HG02623 (cell line): Measurements from ENCODE around the gene CENPC.
A peak's percentile ranks its signal among the peaks of the same experiment; 100 is the strongest.
"Not testable (repeated sequence)": the region's sequence is repeated elsewhere in the genome, so short reads cannot be mapped to it uniquely, and the experiment has no call there.

Experiments used
- ATAC-seq: cut with Tn5 transposase; IDR thresholded peaks from one replicate; pipeline ENCODE4 v1.9.1; 2021; ENCODE audit warnings: moderate library complexity; ENCODE audit not compliant: unreplicated experiment

The CENPC gene

DNA sequence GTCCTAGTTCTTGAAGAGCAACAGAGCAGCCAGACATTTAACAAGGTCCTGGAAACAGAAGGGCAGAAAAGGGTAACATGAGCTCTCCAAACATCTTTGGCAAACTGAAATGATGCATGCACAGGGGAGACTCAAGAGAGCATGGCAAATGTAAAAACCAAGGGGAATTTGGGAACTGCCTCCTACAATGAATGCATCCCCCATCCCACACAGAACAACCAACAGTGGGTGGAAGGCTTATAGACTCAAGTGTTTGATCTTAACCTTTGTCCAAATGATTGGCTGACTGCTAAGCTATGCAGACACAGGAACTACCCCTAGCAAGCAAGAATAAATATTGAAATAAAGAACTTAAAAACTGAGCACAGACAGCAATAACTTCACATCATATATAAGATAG, 74.4 kb downstream of the CENPC start:
- ATAC-seq = no peak

DNA sequence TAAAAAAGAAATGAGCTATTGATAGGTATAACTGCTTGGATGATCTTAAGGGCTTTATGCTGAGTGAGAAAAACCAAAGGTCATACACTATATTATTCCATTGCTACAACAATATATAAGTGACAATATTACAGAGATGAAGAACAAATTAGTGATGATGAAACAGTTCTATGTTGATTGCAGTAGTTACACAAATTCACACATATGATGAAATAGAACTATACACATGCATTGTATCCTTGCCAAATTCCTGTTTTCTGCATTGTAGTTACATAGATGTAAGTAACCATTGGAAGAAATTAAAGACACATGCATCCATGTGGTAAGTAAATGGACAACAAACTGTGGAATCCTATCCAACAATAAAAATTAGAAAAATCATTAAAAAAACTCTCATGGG, 76.5 kb downstream of the CENPC start:
- no peak for ATAC-seq

DNA sequence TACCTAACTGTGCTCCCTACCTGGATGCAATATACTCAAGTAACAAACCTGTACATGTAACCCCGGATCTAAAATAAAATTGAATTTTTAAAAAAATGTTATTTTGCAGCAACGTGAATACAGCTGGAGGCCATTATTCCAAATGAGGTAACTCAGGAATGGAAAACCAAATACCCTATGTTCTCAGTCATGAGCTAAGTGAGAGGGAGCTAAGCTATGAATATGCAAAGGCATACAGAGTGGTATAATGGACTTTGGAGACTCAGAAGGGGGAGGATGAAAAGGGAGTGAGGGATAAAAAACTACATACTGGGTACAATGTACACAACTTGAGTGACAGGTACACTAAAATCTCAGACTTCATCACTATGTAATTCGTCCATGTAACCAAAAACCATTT, 78.6 kb downstream of the CENPC start:
- ATAC-seq = no peak

DNA sequence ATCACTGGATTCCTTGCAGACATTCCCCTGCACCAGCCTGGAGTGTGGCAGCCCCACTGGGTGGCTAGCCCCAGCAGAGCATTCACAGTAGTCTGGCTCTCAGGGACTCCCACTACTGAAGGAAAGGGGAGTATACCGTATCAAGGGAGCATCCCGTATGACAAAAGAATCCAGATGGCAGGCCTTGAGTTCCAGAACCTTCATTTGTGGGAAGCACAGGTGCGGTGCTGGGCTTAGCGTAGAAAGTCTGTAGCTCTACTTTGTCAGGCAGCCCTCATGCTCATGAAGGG, 79.6 kb downstream of the CENPC start:
- no peak for ATAC-seq

DNA sequence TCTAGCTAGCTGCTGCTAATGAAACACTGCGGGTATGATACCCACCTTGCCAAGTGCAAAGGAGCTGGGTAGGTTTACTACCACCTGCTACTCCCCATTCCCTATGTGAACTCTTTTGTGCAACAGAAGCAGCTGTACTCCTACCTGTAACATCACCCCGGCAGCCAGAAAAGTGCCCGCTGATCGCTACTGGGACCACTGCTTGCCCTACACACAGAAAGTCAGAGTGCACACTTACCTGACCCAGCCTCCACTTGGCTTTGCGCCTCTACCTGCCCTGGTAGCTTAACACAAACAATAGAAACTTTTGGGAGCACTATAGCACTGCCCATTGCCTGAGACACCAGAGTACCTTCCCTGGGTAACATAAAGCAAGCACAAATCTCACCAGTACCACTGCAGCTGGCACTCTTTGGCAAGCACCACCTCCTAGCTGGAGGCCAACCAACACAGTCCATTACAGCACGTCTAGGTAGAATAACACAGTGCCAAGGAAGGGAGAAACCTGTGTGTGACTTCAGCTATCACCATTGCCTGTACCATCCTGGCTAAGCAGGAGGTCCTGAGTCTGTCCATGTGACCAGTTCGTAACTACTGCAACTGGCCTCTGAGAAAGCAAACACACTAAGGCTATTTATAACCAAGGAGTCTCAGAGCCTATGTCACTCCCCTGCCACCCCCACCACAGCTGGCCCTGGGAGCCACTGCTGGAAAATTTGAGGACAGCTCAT, 80.1 kb downstream of the CENPC start:
- ATAC-seq = no peak

DNA sequence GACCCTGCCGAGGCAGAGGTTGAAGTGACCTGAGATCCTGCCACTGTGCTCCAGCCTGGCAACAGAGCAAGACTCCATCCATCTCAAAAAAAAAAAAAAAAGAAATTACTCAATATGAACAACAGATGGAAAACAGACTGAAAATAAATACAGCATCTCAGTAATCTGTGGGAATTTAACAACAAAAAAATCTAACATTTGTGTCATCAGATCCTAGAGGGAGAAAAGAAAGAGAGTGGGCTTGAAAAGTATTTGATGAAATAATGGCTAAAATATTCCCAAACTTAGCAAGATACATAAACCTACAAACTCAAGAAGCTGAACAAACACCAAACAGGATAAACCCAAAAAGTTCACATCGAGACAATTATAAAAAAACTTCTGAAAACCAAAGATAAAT, 84.7 kb downstream of the CENPC start:
- ATAC-seq = no peak

DNA sequence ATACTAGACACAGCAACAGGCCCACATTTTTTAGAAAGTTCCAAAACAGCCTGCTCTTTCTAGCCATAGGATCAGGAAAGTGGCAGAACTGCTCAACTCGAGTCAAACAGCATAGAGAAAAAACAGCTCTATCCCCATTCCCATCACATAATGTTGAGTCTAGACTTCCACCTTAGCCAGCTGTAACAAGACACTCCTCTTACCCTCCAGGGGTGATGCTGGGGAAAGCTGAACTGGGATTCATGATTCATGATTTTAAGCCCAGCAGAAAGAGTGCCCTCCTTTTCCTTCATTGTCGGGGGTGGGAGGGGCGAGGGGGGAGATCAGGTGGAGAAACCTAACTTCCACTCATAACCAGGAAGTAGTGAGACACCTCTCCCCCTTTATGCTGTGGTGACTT, 86.1 kb downstream of the CENPC start:
- ATAC-seq = no peak

DNA sequence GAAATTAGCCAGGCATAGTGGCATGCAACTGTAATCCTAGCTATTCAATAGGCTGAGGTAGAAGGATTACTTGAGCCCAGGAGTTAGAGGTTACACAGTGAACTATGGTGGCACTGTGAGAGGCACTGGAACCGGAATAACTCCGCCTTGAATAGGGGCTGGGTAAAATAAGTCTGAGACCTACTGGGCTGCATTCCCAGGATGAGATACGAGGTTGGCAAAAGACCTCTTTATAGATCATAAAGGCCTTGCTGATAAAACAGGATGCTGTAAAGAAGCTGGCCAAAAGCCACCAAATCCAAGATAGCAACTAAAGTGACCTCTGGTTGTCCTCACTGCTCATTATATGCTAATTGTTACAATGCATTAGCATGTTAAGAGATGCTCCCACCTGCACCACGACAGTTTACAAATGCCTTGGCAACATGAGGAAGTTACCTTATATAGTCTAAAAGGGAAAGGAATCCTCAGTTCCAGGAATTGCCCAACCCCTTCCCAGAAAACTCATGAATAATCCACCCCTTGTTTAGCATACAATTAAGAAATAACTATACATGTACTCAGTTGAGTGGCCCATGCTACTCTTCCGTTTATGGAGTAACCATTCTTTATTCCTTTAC, 88.6 kb downstream of the CENPC start:
- ATAC-seq = no peak

DNA sequence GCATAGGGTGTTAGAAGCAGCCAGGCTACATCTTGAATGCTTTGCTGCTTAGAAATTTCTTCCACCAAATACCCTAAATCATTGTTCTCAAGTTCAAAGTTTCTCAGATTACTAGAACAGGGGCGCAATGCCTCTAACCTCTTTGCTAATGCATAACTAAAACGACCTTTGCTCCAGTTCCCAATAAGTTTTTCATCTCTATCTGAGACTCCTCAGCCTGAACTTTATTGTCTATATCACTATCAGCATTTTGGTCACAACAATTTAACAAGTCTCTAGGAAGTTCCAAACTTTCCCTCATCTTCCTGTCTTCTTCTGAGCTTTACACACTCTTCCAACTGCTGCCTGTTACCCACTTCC, 92.5 kb downstream of the CENPC start:
- not testable (repeated sequence) for ATAC-seq

DNA sequence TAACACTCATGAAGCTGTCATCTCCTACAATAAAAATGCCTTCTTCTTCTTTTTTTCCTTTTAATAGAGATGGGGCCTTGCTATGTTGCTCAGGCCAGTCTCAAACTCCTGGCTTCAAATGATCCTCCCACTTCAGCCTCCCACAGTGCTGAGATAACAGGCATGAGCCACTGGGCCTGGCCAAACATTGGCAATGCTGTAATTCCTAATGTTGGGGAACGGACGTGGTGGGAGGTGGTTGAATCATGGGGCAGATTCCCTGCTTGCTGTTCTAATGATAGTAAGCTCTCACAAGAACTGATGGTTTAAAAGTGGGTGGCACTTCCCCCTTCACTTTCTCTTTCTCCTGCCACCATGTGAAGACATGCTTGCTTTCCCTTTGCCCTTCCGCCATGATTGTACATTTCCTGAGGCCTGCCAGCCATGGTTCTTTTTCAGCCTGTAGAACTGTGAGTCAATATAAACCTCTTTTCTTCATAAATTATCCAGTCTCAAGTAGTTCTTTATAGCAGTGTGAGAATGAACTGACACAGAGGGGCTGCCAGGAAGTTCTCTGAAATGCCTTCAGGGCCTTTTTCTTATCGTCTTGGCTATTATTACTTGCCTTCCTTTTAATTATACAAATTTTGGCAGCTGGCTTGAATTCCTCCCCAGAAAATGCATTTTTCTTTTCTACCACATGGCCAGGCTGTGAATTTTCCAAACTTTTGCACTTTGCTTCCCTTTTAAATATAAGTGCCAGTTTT, 93.0 kb downstream of the CENPC start:
- ATAC-seq = no peak

DNA sequence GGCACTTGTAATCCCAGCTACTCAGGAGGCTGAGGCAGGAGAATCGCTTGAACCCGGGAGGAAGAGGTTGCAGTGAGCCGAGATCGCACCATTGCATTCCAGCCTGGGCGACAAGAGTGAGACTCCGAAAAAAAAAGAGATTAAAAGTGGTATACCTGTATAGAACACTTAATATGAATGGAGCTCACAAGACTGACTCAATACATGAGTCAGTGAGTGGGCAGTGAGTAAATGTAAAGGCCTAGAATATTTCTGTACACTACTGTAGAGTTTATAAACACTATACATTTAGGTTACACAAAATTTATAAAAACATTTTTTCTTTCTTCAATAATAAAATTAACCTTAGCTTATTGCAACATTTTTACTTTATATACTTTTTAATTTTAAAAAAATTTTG, 93.8 kb downstream of the CENPC start:
- ATAC-seq = no peak

DNA sequence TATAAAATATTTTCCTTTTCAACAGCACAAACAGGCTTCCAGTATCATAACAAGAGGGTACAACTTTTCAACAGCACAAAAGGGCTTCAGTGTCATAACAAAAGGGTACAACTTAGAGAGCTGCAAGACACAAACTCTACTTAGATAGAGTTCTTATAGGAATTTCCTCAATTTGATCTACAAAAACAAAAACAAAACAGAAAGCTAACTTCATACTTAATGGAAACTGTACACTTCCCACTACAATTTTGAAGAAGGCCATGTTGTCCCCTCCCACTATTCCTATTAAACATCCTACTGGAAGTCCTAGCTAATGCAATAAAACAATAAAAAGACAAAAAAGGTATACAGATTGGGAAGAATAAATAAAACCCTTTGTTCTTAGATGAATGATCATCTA, 96.7 kb downstream of the CENPC start:
- ATAC-seq = no peak

DNA sequence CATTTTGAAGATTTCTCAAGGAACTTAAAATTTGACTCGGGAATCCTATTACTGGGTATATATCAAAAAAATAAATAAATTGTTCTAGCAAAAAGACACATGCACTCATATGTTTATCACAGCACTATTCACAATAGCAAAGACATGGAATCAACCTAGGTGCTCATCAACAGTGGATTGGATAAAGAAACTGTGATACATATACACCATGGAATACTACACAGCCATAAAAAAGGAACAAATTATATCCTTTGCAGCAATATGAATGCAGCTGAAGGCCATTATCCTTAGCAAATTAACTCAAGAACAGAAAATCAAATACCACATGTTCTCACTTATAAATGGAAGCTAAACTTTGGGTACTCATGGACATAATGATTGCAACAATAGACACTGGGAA, 97.4 kb downstream of the CENPC start:
- ATAC-seq = no peak

DNA sequence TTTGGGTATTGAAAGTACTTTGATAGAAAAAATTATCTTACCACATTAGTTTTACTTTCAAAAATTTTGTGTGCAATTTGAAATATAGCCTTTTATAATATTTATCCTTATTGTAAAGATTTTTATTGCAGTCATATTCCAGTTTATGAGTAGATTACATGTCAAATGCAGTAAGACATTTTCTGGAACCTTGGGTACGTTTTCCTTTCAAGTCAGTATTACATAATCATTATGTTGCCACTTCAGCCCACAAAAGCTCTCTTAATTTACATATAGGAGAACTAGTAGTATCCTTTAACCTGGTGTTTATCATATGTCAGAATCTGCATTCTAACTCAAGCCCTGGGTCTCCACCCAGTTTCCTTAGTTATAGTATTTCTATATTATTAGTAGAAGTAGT, 98.5 kb downstream of the CENPC start:
- no peak for ATAC-seq

DNA sequence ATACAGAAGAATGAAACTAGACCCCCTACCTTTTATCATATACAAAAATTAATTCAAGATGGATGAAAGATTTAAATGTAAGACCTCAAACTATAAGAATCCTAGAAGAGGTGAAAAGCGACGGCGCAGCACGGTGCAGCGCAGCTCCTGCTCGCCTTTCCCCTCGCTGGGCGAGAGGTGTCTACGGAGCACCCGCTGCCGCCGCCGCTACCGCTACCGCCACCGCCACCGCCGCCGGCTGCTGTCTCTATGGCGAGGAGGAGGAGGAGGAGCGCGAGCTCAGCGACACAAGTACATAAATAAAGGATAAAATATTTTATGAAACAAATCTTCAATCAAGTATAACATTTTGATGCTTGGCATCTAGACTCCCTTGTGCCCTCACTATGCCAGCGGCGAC, 99.4 kb downstream of the CENPC start:
- ATAC-seq = not testable (repeated sequence)

DNA sequence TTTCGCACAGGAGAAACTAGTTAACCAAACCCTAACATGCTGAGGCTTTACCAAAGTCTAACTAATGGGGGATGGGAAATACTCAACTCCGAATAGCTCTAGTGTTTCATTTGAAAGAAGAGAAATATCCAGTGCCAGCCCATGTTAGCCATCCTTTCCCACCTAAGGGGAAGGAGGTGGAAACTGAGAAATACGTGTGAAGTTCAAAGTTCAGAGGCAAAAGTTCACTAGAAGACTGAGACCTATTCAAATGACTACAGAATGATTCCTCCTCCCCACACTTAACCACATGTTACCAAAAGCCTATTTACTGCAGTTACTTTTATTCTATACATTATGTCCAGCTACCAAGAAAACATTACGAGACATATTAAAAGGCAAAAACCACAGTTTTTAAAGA, 106.3 kb downstream of the CENPC start:
- no peak for ATAC-seq

DNA sequence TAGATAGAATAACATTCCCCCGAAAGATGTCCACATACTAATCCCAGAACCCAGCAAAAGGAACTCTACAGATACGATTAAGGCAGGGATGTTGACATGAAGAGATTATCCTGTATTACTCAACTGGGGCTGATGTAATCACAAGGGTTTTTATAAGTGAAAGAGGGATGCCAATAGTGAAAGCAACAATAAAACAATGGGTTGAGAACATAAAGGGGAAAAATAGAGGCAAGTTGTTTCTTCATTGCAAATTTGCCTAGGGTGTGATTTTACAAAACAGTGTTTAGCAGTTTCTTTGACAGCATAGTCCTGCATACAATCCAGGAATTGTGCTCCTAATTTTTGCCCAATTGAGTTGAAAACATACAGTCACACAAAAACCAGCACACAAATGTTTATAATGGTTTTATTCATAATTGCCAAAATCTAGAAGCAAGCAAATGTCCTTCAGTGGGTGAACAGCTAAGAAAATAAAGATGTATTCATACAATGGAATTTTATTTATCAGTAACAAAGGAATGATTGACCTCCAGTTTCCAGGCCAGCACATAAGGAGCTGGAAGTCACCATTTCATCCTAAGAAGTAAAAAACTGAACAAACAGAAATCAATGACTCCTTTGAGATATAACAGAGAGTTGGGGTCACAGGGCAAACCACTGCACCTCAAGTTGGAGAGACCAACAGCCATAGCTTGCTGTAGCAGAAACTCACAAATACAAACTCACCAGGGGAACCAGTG, 107.2 kb downstream of the CENPC start:
- no peak for ATAC-seq

DNA sequence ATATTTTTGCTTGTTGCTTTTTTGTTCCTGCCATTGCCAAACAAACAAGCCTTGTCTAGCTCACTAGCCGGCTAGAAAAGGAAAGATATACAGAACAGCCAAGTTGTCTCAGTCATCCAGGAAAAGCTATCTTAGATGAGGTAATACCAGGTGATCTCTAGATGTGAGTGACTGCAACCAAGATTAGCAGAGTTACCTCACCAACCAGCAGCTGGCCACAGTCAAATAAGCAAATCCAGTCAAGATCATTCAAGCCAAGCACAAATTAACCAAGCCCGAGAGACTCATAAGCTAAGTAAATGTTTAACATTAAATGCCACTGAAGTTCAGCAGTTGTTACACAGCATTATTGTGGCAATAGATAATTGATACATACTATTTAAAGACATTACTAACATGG, 108.6 kb downstream of the CENPC start:
- ATAC-seq = peak; percentile 75

DNA sequence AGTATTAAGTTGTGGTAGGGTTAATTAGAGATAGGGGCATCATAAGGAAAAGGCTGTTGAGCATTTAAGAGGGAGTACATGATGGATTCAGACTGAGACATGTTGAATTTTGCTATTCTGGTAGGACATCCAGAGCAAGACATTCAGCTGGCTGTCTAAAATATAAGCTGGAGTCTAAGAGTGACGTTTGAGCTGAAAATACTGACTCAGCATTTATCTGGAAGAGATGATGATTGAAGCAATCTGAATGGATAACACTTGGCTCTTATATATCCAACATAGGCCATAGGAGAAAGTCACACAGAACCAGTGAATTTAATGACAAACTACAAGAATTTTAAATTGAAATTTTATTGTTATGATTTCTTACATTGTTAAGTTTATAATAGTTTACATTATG, 114.3 kb downstream of the CENPC start:
- ATAC-seq = no peak

DNA sequence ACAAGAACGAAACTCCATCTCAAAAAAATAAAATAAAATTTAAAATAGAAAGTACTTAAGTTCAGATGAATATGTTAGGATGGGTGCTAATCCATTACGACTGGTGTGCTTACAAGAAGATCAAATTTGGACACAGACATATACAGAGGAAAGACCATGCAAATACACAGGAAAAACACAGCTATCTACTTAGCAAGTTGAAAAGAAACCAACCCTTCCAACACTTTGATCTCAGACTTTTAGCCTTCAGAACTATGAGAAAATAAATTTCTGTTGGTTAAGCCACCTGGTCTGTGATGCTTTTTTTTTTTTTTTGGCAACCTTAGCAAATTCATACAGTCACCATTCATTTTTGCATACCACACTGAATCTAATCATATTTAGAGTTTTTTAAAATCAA, 116.5 kb downstream of the CENPC start:
- ATAC-seq = no peak
